HG02973 (cell line): Measurements from ENCODE around the gene LYPD4.
A peak's percentile ranks its signal among the peaks of the same experiment; 100 is the strongest.

Experiments
- ATAC-seq: cut with Tn5 transposase; IDR thresholded peaks from one replicate; pipeline ENCODE4 v1.9.1; 2021; ENCODE audit warnings: moderate library complexity; ENCODE audit not compliant: unreplicated experiment

Gene LYPD4, protein sequence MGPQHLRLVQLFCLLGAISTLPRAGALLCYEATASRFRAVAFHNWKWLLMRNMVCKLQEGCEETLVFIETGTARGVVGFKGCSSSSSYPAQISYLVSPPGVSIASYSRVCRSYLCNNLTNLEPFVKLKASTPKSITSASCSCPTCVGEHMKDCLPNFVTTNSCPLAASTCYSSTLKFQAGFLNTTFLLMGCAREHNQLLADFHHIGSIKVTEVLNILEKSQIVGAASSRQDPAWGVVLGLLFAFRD

DNA sequence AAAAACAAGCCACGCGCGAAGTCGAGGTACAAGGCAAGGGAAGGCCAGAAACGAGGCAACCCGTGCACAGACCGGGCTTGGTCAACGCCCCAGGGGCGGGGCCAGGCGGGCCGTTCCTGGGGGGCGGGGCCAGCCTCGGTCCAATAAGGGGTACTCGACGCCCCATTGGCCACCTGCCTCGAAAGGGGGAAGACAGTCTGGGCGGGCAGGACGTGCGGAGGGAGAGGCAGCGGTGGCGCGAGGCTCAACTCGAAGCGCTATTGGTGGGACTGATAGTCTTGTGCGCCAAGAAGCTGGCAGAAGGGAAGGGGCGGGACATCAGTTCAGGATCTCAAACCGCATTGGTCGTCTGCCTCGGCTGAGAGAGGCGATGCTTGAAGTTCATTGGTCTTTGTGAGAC is at the start of gene LYPD4:
Gene LYPD4 (minus strand): TSS at position 83 of the 400 bp plus-strand sequence. CDS start 5,398 bp downstream, outside the sequence.
- no peak for ATAC-seq

DNA sequence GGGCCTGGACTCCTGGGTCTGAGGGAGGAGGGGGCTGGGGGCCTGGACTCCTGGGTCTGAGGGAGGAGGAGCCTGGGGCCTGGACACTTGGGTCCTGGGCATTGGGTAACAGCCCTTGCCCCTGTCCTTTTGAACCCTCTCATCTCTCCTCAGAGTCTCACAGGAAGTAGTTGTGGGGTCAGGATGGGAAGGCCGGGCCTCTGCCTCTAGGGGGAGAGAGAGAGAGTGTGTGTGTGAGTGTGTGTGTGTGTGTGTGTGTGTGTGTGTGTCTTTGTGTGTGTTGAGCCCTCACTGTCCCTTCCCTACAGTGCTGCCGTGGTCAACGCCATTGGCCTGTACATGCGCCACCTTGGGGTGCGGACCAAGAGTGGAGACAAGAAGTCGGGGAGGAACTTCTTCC is 49.4 kb upstream of the LYPD4 start:
- no peak for ATAC-seq

DNA sequence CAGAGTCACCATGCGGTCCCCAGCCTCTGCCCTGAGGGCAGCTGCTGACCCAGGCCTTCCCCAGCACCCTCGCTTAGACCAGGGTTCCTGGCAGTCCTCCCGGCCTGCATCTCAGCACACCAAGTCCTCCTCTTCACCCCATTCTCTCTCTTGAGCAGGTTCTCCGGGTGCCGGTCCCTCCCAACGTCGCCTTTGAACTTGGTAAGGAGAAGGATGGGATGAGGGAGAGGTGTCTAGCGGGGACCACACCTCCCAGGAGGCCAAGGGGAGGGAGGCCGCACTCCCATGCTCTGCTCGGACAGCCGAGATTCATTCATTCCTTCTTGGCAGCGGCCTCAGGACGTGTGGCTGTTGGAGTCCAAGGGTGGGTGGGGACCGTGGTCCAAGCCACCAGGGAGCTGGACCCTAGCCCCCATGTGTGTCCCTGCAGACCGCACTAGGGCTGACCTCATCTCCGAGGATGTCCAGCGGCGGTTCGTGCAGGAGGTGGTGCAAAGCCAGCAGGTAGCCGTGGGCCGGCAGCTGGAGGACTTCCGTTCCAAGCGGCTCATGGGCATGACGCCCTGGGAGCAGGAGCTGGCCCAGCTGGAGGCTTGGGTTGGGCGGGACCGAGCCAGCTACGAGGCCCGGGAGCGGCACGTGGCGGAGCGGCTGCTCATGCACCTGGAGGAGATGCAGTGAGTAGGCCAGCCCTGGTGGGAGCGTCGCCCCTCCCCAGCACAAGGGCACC is 47.9 kb upstream of the LYPD4 start:
- ATAC-seq, result no peak

DNA sequence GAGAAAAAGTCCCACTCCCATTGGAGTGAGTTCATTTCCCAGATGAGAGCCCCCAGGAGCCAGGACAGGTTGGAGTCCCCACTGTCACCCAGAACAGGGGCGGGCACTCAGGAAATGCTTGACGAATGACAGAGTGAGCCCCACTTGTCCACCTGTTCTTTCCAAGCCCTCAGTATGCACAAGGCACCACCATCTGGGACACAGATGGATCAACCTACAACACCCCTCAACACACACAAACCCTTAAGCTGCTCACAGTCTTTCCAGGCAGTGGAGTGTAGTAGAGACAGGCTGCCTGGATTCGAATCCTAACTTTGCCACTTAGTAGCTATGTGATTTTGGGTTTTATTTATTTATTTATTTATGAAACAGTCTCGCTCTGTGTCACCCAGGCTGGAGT is 46.5 kb upstream of the LYPD4 start:
- no peak for ATAC-seq

DNA sequence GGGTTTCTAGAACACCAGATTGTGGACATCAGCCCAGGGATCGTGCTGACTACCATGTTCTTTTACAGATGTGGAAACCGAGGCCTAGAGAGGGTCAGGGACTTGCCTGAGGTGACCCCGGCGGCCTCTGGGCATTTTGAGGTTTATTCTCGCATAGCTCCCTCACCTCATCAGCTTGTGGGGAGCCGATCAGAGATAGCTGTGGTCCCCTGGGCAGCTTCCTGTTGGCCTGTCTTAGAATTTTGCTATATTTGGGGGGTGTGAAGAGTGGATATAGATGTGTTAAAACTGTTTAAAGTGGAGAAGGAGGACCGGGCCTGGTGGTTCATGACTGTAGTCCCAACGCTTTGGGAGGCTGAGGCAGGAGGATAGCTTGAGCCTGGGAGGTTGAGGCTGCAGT is 45.4 kb upstream of the LYPD4 start:
- no peak for ATAC-seq

DNA sequence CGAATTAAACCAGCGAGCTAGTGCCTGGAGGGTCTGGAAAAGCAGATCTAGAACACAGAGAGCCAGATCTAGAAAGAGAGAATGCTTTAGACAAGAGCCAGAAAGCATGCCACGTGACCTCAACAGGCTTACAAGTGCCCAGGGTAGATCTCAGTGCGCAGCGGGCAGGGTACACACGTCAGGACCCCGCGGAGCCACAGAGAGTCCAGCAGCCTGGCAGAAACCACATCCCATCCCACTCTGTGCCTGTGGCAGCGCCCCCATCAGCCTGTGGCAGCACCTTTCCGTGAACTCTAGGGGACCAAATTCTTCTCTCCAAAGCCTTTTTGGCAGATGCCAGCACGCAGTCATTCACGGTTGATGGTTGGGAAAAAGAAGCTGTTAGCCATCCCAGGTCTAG is 44.4 kb upstream of the LYPD4 start:
- no peak for ATAC-seq

DNA sequence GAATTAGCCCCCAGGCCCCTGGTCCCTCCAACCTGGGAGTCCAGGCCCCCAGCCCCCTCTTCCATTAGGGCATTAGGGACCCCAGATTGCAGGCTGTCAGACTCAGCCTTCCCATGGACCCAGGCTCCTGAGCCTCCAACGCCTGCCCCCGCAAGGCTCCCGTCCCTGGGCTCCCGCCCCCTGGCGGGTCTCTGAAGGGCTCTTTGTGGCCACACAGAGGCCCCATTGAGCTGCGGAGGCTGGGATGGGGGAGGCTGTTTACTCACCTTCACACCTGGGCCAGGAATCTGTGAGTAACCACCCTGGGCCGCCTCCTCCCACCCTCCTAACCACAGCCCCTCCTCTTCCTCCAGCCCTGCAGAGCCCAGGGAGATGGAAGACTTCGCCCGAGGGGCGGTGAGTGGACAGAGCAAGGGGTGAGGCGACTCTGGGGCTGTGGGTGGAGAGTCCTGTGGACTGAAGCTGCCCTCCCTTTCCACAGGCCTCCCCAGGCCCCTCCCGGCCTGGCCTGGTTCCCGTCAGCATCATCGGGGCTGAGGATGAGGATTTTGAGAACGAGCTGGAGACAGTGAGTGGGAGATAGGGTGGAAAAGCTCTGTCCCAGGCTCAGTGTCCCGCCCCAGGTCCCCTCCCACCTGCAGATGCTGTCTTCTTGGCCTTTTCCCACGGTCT is 43.4 kb upstream of the LYPD4 start:
- ATAC-seq, result no peak

DNA sequence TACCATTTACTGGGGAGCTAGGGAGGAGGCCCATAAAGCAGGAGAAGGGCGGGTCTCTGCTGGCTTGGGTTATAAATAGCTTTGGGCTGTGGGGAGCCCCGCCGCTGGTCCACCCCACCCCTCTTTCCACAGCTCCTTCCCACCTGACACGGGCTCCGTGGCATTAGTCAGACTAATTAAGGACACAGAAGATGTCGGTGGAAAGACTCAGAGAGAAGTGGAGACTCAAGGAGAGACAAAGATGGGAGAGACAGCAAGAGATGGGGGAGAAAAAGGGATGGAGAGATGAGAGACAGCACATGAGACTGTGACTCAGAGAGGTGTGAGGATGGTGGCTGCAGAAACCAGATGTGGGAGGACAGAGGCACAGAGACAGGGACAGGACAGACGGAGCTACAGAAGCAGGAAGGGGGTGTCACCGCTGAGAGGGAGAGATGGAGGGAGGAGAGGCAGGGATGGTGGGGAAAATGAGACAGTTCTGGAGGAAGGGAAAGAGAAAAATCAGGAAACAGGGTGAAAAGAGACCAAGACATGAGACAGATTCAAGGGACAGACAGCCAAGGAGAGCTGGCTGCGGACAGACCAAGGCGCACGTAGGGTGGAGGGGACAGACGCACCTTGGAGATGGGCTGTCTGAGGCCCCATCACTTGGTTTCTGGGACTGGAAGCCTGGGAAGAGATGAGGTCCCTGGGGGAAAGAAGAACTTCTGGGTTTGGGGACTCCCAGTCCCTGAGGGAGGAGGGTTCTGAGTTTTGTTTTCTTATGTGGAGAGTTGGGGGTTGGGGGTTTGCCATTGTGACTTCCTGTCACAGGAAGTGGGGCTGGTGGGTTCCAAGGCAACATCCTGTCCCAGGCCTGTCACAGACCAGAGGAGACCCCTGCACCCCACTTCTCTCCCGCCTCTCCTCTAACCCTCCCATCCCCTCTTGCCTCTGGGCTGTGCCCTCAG is 42.6 kb upstream of the LYPD4 start:
- ATAC-seq, result no peak

DNA sequence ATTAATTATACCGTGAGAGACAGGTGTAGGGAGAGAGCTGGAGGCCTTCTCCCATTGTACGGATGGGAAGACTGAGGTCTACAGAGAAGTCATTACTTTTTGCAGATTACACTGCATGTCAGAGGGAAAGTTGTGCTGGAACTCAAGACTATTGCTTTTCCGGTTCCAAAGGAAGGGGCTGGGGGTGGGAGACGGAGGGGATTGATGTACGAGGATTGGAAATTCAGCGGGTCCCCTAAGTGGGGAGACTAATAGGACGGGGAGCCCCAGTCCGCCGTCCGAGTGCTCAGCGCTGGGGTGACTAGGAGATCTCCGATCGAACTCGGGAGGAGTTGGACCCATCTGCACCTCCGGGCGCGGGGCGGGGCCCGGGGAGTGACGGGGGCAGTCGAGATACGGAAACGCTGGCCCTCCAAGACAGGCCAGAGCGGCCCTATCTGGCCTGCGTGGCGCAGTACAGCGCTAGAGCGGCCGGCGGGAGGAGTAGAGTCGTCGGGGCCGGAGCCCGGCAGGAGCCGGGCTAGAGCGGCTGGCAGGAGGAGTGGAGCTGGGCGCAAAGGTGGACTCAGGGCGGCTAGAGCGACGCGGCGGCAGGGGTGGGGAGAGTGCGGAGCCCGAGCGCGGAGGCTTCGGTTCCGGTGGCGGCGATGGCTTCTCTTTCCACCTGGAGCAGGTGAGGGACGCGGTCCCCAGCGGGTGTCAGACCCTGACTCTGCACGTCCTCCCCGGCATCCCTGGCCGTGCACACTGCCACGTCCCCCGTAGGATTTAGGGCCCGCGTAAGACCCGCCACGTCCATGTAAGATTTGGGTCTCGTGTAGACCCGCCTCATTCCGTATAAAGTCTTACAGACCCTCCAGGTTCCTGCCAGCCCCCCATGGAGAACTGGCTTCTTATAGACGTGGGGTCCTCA is 39.6 kb upstream of the LYPD4 start:
- ATAC-seq, result peak; percentile 75

DNA sequence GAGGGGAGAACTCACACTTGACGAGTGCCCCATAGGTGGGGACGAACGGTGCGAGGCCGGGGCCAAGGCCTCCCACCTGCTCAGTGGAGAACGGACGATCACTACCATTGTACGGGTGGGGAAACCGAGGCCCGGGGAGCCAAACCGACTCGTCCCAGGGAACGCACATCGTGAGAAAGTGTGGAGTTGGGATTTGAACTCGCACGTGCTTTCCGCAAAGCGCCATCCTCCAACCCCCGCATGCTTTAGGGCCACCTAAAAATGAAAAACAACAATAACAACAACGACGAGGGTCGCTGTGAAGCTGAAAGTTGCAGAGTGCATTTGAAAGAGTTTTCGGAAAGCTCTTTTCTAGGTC is 39.0 kb upstream of the LYPD4 start:
- ATAC-seq, result no peak

DNA sequence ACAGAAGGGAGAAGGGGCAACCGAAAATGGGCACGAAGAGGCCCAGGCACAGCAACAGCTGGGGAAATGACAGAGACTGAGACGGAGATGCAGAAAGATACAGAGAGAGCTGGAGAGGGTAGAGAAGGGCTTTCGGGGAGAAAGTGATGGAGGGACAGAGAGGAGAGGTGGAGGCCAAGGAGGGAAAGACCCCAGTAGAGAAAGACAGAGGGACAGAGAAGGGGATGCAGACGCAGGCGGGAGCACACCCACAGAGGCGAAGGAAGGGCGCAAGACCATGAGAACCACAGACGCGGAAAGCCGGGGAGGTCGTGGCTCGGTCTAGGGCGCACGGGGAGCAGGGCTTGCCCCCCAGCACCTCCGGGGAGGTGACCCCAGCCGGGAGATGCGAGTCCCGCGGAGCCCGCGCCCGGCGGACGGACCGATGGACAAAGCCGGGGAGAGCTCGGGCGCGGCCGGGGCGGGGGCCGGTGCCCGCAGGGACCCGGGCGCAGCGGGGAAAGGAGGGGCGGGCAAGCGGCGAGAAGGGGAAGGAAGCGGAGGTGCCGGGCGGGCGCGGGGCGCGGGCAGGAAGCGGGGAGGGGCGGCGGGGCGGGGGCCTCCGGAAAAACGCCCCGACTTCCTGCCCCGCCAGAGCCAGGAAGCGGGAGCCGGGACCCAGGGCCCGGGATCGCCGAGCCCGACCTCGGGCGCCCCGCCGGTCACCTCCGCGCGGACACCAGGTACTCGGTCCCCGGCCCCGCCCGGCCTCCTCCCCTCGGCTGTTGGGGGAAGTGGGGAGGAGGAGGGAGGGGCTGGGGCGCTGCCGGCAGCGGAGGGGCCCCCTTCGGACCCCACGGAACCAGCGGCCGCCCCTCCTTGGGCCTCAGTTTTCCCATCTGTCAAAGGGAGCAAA is 38.3 kb upstream of the LYPD4 start, which contains the start of gene ARHGEF1:
Gene ARHGEF1 (plus strand): TSS at position 617 of the 895 bp plus-strand sequence. CDS start 4,899 bp downstream, outside the sequence.
- ATAC-seq, result no peak

DNA sequence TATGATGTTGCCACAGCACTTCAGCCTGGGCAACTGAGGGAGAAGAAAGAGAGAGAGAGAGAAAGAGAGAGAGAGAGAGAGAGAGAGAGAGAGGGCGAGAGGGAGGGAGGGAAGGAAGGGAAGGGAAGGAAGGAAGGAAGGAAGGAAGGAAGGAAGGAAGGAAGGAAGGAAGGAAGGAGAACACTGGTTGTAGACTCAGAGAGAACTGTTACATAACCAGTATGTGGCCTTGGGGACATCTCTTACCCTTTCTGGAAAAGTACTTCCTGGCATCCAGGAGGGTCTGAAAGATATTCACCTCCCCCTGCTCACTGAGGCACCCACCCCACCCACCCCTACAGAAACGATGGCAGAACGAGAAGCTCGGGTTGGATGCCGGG is 35.8 kb upstream of the LYPD4 start:
- ATAC-seq, result no peak

DNA sequence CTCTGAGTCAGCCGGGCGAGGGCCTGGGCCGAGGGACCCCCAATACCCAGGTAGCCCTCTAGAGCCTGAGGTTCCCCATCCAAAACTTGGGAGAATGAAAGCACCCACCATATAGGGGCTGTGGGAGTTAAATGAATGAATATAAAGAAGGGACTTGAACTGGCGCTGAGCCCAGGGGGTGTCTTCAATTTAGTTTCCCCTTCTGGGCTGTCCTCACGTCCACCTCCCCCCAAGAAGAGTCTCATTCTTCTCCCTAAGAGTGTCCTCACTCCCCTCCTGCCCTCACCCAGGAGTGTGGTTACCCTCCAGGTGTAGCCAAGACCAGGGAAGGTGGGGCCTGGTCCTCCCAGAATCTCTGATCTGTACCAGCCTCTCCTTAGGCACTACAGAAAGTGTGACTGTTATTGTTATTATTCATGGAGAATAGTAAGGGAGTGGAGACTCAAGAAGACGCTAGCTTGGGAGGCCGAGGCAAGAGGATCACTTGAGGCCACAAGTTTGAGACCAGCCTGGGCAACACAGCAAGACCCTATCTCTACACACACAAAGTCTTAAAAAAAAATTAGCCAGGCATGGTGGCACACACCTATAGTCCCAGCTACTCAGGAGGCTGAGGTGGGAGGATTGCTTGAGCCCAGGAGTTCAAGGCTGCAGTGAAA is 35.3 kb upstream of the LYPD4 start:
- no peak for ATAC-seq

DNA sequence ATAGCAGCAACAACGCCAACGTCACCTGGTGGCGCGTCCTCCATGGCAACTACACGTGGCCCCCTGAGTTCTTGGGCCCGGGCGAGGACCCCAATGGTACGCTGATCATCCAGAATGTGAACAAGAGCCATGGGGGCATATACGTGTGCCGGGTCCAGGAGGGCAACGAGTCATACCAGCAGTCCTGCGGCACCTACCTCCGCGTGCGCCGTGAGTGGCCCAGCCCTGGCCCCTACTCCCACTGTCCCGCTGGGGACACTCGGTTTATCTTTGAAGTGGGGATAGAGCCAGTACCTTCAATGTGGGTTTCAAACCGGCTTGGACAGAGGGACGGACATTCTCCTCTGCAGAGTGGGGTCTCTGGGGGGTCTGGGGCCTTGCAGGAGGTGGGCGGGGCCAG is 34.6 kb upstream of the LYPD4 start:
- no peak for ATAC-seq

DNA sequence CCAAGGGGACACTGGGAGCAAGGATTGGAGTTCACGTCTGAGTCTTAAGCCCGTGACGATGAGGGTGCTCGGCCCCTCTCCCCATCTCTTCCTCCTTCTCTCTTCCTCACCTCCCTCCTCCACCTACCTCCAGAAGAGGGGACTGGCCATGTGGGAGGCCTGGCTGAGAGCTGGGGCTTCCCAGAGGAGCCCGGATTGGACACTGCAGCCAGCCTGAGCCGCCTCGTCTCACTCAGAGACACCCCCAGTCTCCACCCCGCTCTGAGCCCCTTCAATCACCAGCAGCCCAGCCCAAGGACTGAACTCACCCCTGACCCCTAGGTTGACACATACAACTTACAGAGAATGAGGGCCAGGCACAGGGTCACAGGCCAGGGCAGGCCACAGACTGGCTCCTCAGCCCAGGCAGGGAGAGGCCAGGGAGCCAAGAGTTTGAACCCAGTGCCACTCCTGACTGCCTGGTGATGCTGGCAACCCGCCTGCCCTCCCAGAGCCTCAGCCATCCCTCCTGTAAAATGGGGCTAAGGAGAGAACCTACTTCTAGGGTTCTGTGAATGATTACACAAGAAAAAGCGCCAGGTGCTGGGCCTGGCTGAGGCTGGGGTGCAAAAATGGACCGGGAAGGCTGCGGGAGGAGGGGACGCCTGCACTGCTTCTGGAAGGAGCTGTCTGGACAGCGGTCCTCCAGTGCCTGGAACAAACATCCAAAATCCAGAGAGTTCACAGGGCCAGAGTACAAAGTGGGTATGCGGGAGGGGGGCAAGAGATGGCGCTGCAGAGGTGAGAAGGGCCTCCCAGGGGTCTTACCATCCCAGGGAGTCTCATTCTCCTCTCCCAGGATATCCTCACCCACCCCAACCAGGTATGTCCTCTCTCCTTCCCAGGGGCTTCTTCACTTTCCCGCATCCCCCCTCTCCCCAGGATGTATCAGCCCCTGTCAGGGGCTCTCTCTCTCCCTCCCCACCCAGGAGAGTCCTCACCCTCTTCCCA is 33.7 kb upstream of the LYPD4 start:
- no peak for ATAC-seq

DNA sequence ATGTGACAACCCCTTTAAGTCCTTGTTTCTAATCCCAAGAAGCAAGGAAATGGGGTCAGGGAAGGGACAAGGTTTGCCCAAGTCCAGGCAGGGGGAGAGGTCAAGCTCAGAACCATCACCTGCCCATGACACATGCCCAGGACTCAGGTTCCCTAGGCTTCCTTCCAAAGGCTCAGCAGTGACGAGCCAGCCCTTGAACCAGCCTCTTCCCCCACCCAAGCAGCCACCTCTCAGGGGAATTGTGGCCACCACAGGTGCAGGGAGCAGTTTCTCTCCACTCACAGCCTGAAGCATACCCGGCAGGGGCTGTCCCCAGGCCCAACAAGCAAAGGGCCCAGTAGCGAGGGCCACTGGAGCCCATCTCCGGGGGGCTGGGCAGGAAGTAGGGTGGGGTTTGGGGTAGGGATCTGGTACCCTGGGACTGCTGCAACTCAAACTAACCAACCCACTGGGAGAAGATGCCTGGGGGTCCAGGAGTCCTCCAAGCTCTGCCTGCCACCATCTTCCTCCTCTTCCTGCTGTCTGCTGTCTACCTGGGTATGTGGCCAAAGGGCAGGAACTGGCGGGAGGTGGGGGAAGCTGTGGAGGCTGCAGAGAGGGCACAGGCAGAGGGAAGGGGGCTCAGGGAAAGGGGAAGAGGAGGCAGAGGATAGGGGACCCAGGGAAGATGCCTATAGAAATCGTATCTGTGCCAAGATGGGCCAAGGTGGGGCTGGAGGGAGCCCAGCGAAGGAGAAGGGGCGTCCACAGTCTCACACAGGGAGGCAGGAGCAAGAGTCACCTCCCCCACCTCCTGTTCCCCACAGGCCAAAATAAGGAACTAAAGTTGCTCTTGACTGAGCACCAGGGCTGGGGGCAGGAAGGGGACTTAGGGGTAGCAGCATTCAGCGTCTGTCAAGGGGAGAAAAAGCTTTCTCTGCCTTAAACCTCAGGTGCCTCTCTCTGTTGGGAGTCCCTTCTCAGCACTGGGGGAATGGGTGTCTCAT is 32.7 kb upstream of the LYPD4 start, which contains the start of gene CD79A:
Gene CD79A (plus strand): TSS at position 433 of the 986 bp plus-strand sequence. CDS start 26 bp downstream, at position 459.
- ATAC-seq, result peak; percentile 46
